GM21528 (cell line): Measurements from ENCODE around the gene RNMT.
"Not testable (repeated sequence)": the region's sequence is repeated elsewhere in the genome, so short reads cannot be mapped to it uniquely, and the experiment has no call there.

Experiments used
- ATAC-seq: cut with Tn5 transposase; IDR thresholded peaks from one replicate; pipeline ENCODE4 v1.9.1; 2021; ENCODE audit warnings: mild to moderate bottlenecking, moderate library complexity; ENCODE audit not compliant: unreplicated experiment, low FRiP score

RNMT gene

GRCh38 chr18:13730481-13730880 is 4.0 kb downstream of the RNMT start:
- ATAC-seq = no peak

- no peak for ATAC-seq
Measured at GRCh38 chr18:13735681-13736080, 9.2 kb downstream of the RNMT start.

- ATAC-seq = no peak
Measured at GRCh38 chr18:13745696-13746095, 19.2 kb downstream of the RNMT start.

GRCh38 chr18:13746633-13747032 is 20.2 kb downstream of the RNMT start:
- ATAC-seq = no peak

GRCh38 chr18:13751599-13751998 is 25.1 kb downstream of the RNMT start:
- not testable (repeated sequence) for ATAC-seq

GRCh38 chr18:13756261-13756660 is 29.8 kb downstream of the RNMT start:
- no peak for ATAC-seq

GRCh38 chr18:13756671-13757070 is 30.2 kb downstream of the RNMT start:
- no peak for ATAC-seq

GRCh38 chr18:13758622-13759021 is 32.1 kb downstream of the RNMT start:
- ATAC-seq = no peak

- ATAC-seq = no peak
Measured at GRCh38 chr18:13760047-13760446, 33.6 kb downstream of the RNMT start.

- ATAC-seq = no peak
Measured at GRCh38 chr18:13762690-13763439, 36.4 kb downstream of the RNMT start.

- ATAC-seq = no peak
Measured at GRCh38 chr18:13775058-13775457, 48.6 kb downstream of the RNMT start.

- ATAC-seq = no peak
Measured at GRCh38 chr18:13791181-13791580, 64.7 kb downstream of the RNMT start.

- ATAC-seq = no peak
Measured at GRCh38 chr18:13793819-13794218, 67.3 kb downstream of the RNMT start.

- ATAC-seq = no peak
Measured at GRCh38 chr18:13796515-13796914, 70.0 kb downstream of the RNMT start.

GRCh38 chr18:13797157-13797611 is 70.7 kb downstream of the RNMT start:
- ATAC-seq = no peak

- ATAC-seq = no peak
Measured at GRCh38 chr18:13799396-13799795, 72.9 kb downstream of the RNMT start.

- no peak for ATAC-seq
Measured at GRCh38 chr18:13800505-13801259, 74.2 kb downstream of the RNMT start.

GRCh38 chr18:13801260-13801601 is 74.8 kb downstream of the RNMT start:
- no peak for ATAC-seq

- ATAC-seq = peak; percentile 61
Measured at GRCh38 chr18:13804305-13804704, 77.8 kb downstream of the RNMT start.

- ATAC-seq = no peak
Measured at GRCh38 chr18:13808294-13809042, 82.0 kb downstream of the RNMT start.

GRCh38 chr18:13809043-13809430 is 82.6 kb downstream of the RNMT start:
- ATAC-seq = no peak
